ENCODE measurements around the gene MAPT. TPM values are rescaled to one million over a fixed set of nuclear protein-coding genes. Genes with fewer than 3 reads are reported as not detected.

MAPT gene
- total and polyA plus RNA-seq, 2 of the 13 experiments (the other 11 are each of a cell fraction or from before 2014, with no cell fraction given) = 2.1 to 2.8 TPM

GRCh38 chr17:45917081-45917480, 22.7 kb downstream of the MAPT start (continued):
- TF ChIP-seq GRHL1 (CRISPR knock-in tag; conservative IDR thresholded peaks at IDR 0.05) (no peak), GPBP1L1 (CRISPR knock-in tag; IDR thresholded peaks at IDR 0.05) (no peak), ZNF101 (CRISPR knock-in tag; IDR thresholded peaks at IDR 0.05; ENCODE audit: borderline replicate concordance, low read depth) (no peak), GATAD1 (CRISPR knock-in tag; IDR thresholded peaks at IDR 0.05) (no peak), ZFP91 (CRISPR knock-in tag; IDR thresholded peaks at IDR 0.05; ENCODE audit: borderline replicate concordance) (no peak), SKI (IDR thresholded peaks at IDR 0.05; ENCODE audit: partially characterized antibody) (no peak), ZFY (CRISPR knock-in tag; IDR thresholded peaks at IDR 0.05) (no peak), ZNF740 (CRISPR knock-in tag; IDR thresholded peaks at IDR 0.05) (no peak)

Measured in HepG2 (cell line).